ENCODE data around the gene PTGR2.

- TF ChIP-seq CTCF (IDR thresholded peaks at IDR 0.05; ENCODE audit: poor library complexity) (no peak), EZH2 (IDR thresholded peaks at IDR 0.05; ENCODE audit: borderline replicate concordance) (no peak)
Observed at GRCh38 chr14:73913256-73913655, 61.6 kb downstream of the PTGR2 start.

Data from hepatocyte (in vitro differentiated cells).